ENCODE data around the gene PRKAG2.

GRCh38 chr7:151633516-151633812 is 243.5 kb downstream of the PRKAG2 start:
- TF ChIP-seq CTCF (conservative IDR thresholded peaks at IDR 0.05; ENCODE audit: low read length) (no peak), EZH2phosphoT487 (IDR thresholded peaks at IDR 0.05; ENCODE audit: borderline replicate concordance) (no peak)
